Dedifferentiated amniotic fluid mesenchymal stem cell (primary cell): ENCODE measurements around the gene CCND2.

ENCODE experiments used
- DNase-seq: peaks from one replicate; pipeline ENCODE4 v3.0.0-alpha.2; 2016; ENCODE audit errors: extremely low spot score

The CCND2 gene

GRCh38 chr12:4289998-4290790 is 16.6 kb downstream of the CCND2 start:
- no peak for DNase-seq

GRCh38 chr12:4292341-4293073 is 18.9 kb downstream of the CCND2 start:
- no peak for DNase-seq

- no peak for DNase-seq
These were observed 19.9 kb downstream of the CCND2 start for GRCh38 chr12:4293299-4293965.

GRCh38 chr12:4293966-4294505 is 20.5 kb downstream of the CCND2 start:
- DNase-seq = no peak

- DNase-seq = no peak
These were observed 23.2 kb downstream of the CCND2 start for GRCh38 chr12:4296751-4297150.

GRCh38 chr12:4297617-4298016 is 24.1 kb downstream of the CCND2 start:
- DNase-seq = no peak

GRCh38 chr12:4300883-4301282 is 27.3 kb downstream of the CCND2 start:
- DNase-seq = no peak

GRCh38 chr12:4301932-4302501 is 28.5 kb downstream of the CCND2 start:
- no peak for DNase-seq

- DNase-seq = no peak
These were observed 29.3 kb downstream of the CCND2 start for GRCh38 chr12:4302881-4303280.

GRCh38 chr12:4303750-4304149 is 30.2 kb downstream of the CCND2 start:
- no peak for DNase-seq

GRCh38 chr12:4307593-4308333 is 34.2 kb downstream of the CCND2 start:
- DNase-seq = peak; percentile 56

GRCh38 chr12:4308334-4308950 is 34.9 kb downstream of the CCND2 start:
- DNase-seq = no peak

- DNase-seq = no peak
These were observed 38.2 kb downstream of the CCND2 start for GRCh38 chr12:4311776-4312175.

GRCh38 chr12:4312251-4312650 is 38.7 kb downstream of the CCND2 start:
- DNase-seq = no peak

- no peak for DNase-seq
These were observed 46.9 kb downstream of the CCND2 start for GRCh38 chr12:4320497-4320852.

- peak; percentile 95 for DNase-seq
These were observed 47.5 kb downstream of the CCND2 start, which contains the start of gene TIGAR for GRCh38 chr12:4320853-4321701. Gene TIGAR (plus strand): TSS chr12:4321213. CDS start chr12:4321272, 59 bp downstream.

- no peak for DNase-seq
These were observed 49.2 kb downstream of the CCND2 start for GRCh38 chr12:4322726-4323125.
